Coronary artery (tissue), 2 donors: ENCODE data around the gene TMCC3.

Source experiments
- DNase-seq: peaks from one replicate; pipeline ENCODE4 v3.0.0-alpha.2; 2017; ENCODE audit warnings: low spot score
- H3K27ac ChIP-seq, 2 donors: fragments of 200-600 bp; sonication (generic); one replicate each; pipeline ENCODE4 v1.5.1; 2016 to 2019
- H3K4me3 ChIP-seq: fragments of 200-600 bp; sonication (generic); 2 replicates; pipeline ENCODE4 v1.5.1; 2016; ENCODE audit warnings: mild to moderate bottlenecking, moderate library complexity
- TF ChIP-seq, protein P1 (sequence below): fragments of 200-600 bp; sonication (generic); IDR thresholded peaks from one replicate; pipeline ENCODE4 v1.5.1; 2019; ENCODE audit warnings: antibody characterized with exemption

TMCC3 gene

DNA sequence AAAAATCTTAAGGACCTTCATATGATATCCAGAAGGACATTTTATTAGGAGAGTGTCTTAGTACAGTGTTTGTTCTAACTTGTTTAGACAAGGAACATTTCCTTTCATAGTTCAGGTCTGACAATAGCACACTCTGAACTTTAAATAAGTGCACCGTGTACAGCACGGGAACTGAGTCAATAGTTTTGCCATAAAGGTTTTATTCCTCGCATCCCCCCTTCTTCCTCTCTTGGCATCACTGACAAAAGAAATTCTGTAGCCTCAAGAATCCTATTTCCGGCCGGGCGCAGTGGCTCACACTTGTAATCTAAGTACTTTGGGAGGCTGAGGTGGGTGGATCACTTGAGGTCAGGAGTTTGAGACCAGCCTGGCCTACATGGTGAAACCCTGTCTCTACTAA is 58.3 kb downstream of the TMCC3 start:
- Histone ChIP-seq H3K4me3 (no peak overlapping the region), H3K27ac (no peak overlapping the region)
- DNase-seq = peak; percentile 41
- TF ChIP-seq, protein P1, sequence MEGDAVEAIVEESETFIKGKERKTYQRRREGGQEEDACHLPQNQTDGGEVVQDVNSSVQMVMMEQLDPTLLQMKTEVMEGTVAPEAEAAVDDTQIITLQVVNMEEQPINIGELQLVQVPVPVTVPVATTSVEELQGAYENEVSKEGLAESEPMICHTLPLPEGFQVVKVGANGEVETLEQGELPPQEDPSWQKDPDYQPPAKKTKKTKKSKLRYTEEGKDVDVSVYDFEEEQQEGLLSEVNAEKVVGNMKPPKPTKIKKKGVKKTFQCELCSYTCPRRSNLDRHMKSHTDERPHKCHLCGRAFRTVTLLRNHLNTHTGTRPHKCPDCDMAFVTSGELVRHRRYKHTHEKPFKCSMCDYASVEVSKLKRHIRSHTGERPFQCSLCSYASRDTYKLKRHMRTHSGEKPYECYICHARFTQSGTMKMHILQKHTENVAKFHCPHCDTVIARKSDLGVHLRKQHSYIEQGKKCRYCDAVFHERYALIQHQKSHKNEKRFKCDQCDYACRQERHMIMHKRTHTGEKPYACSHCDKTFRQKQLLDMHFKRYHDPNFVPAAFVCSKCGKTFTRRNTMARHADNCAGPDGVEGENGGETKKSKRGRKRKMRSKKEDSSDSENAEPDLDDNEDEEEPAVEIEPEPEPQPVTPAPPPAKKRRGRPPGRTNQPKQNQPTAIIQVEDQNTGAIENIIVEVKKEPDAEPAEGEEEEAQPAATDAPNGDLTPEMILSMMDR = no peak

DNA sequence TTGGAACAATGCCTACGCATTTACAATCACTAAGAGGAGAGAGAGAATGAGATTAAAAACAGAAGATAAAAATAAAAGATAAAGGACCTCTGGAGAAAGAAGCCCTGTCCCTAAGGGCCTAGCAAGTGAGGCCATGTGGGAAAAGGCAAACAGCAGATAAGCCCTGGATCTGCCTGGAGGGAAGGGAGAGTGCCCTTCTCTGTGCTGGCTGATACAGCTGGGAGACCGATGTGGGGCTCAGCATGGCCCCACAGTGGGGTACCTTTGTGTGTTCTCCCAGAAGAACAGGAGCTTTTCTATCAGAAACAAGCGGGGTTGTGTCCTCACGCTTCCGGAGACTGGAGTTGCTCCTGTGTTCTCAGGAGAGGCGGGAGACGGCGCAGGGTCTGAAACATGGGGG is 59.9 kb downstream of the TMCC3 start:
- no peak overlapping the region for H3K4me3 ChIP-seq
- TF ChIP-seq, protein P1 = no peak
- DNase-seq = peak; percentile 26
- H3K27ac ChIP-seq = no peak overlapping the region

DNA sequence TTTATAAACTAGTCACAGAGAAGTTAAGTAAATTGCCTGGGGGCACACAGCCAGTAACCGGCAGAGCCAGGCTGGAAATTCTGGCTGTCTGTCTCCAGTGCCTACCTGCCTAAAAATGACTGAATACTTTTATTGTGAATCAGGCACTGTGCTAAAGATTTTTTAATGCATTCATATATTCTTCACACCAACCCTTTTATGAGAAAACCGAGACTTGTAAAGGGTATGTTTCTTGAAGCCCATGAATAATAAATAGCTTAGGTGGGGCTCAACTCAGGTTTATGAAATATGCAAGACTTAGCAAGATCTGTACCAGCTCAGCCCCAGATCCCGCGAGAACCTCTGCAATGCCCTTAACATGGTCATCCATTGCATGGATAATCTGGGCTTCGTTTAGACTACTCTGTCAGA is 60.8 kb downstream of the TMCC3 start:
- TF ChIP-seq, protein P1 = no peak
- DNase-seq = no peak
- Histone ChIP-seq H3K27ac (no peak overlapping the region), H3K4me3 (no peak overlapping the region)

DNA sequence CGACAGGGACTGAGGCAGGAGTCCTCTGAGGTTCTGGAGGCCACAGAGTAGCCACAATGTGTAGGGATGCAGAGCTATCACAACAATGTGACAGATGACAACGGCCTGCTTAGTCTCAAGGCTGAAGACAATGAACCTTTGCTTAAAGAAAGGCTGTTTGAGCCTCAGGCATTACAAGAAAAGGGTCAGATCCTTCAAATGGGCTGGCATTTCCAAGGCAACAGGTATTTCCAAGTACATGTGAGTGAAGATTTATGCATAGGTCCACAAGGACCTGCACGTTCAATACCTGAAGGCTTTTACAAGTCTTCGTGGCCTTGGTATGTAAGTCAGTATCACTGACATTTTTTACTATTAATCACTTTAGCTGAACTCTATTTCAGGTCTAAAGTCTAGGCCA is 62.0 kb downstream of the TMCC3 start:
- H3K27ac ChIP-seq = peak overlapping the region in 1 of 2 donors; percentile 53
- TF ChIP-seq, protein P1 = no peak
- no peak overlapping the region for H3K4me3 ChIP-seq
- DNase-seq = no peak

DNA sequence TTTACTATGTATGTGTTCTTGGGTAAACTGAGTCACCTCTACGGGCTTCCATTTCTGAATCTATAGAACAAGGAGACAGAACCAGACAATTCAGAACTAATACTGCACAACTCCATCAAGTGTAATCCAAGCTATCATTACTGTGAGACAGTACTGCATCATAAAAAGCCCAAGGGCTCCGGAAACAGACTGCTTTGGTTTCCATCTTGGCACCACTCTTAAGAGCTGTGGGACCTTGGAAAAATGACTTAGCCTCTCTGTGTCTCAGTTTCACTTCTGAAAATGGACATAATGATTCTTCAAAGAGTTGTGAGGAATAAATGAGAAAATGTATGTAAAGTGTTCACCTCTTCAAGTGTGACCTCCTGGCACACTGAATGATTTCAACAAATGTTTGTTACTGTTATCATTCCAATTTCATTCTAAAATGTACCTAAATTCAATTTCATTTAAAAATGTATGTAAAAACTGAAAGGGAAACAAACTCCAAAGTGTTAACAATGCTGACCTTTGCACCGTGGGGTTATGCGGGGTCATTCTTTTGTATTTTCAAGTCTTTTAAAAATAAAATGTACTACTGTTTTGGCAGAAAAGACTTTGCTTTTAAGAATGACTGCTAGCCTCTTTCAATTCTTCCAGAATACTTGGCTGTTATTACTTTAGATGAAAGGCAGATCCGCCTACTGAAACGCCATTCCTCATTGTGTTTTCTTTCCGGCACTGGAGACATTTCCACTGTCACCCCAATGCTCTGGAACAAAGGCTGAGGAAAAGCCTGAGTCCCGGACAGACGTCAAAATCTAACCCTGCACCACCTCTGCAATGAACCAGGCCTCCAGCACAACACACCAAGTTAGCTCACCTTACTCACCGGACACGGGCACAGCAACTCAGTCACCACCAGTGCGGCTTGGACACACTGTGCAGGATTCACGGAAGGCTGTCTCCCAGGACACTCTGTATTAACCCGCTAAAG is 62.8 kb downstream of the TMCC3 start:
- no peak overlapping the region for H3K4me3 ChIP-seq
- peak overlapping the region in 1 of 2 donors; percentile 53 for H3K27ac ChIP-seq
- no peak for DNase-seq

DNA sequence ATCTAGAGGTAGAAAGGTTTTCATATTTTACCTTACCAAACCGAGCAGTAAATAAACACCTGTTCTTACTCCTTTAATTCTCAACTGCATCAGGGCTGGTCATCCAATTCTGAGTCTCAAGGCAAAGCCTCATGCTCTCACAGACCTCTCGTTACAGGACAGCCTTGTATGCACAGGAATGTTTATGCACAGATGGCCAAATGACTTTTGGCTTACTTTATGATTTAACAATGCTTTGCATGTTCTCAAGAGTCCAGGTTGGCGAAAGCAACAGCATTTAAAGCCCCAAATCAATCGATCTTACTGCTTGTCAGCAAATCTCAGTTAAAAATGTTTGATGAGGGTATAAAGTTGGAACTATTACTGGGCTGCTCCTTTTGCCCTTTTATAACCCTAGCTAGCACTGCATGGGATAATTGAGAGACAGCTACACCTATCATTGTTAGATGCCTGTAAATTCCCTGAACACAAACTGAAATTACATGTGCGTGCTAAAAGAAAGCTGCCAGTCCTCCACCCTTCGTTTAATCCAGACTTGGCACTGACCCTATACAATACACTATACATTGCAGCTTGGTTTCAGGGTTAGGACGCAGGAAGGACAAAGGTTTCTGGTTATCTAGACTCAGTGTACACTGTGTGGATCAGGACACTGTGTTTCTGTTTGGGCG is 63.6 kb downstream of the TMCC3 start:
- TF ChIP-seq, protein P1 = no peak
- Histone ChIP-seq H3K27ac (peak overlapping the region in 1 of 2 donors; percentile 14), H3K4me3 (no peak overlapping the region)
- DNase-seq = no peak

More for the DNA sequence above, 62.8 kb downstream of the TMCC3 start:
- TF ChIP-seq, protein P1 = no peak
